H1 (cell line): Measurements from ENCODE around the gene GPR162. TPM values are rescaled to one million over a fixed set of nuclear protein-coding genes. Genes with fewer than 3 reads are reported as not detected.
A peak's percentile ranks its signal among the peaks of the same experiment; 100 is the strongest.

Experiments used
- ATF2 ChIP-seq: IDR thresholded peaks from 2 replicates; pipeline ENCODE4 v1.6.1; 2012; ENCODE audit warnings: low read length, inconsistent platforms
- EZH2 ChIP-seq: fragments of 200-600 bp; sonication (generic); IDR thresholded peaks from 2 replicates; pipeline ENCODE4 v1.7.1; 2012; ENCODE audit warnings: low read depth, mild to moderate bottlenecking, moderate library complexity, low read length, inconsistent platforms; ENCODE audit not compliant: severe bottlenecking
- MAX ChIP-seq: IDR thresholded peaks from 2 replicates; pipeline ENCODE4 v1.6.1; 2012; ENCODE audit warnings: inconsistent platforms
- TEAD4 ChIP-seq: IDR thresholded peaks from 2 replicates; pipeline ENCODE4 v1.6.1; 2012; ENCODE audit warnings: low read depth, low read length, inconsistent platforms, mixed read lengths
- polyA plus RNA-seq, 7 experiments: library from polyadenylated mRNA; depleted of rRNA in 3 of 7; stranded (reverse) in 5 of 7; unstranded in 2 of 7; fragments of >200 nt in 5 of 7; fragments of 200-250 nt in 2 of 7; gene quantifications; 1 replicate in 5 of 7; 2 replicates in 1 of 7; 4 replicates in 1 of 7; pipeline versions ENCODE4 v1.2.1 to v1.2.3, GENCODE V29; 2011 to 2013; ENCODE audit warnings: missing spikeins in 2 of 7, mixed read lengths in 2 of 7
- total RNA-seq: library from RNA; stranded (reverse); fragmentation: NEBNext Ultra II Directional; extraction: Animal tissue kit (Norgen Biotek cat#: 25700); gene quantifications from 2 replicates; pipeline ENCODE4 v1.2.1, GENCODE V29; 2021
- TF ChIP-seq, protein P1 (sequence below): fragments of 300-600 bp; sonication (generic); IDR thresholded peaks from 2 replicates; pipeline ENCODE4 v1.7.1; 2012; ENCODE audit warnings: low read length, moderate library complexity, mild to moderate bottlenecking, inconsistent platforms; ENCODE audit not compliant: insufficient replicate concordance
- TF ChIP-seq, protein P2 (sequence below): IDR thresholded peaks from 2 replicates; pipeline ENCODE4 v1.6.1; 2011; ENCODE audit warnings: low read length, improper control_type of control experiment

GPR162 gene
- total and polyA plus RNA-seq, 2 of the 8 experiments (the other 6 are each of a cell fraction or from before 2014, with no cell fraction given) = 7.3 to 8.8 TPM

- TF ChIP-seq, protein P1, sequence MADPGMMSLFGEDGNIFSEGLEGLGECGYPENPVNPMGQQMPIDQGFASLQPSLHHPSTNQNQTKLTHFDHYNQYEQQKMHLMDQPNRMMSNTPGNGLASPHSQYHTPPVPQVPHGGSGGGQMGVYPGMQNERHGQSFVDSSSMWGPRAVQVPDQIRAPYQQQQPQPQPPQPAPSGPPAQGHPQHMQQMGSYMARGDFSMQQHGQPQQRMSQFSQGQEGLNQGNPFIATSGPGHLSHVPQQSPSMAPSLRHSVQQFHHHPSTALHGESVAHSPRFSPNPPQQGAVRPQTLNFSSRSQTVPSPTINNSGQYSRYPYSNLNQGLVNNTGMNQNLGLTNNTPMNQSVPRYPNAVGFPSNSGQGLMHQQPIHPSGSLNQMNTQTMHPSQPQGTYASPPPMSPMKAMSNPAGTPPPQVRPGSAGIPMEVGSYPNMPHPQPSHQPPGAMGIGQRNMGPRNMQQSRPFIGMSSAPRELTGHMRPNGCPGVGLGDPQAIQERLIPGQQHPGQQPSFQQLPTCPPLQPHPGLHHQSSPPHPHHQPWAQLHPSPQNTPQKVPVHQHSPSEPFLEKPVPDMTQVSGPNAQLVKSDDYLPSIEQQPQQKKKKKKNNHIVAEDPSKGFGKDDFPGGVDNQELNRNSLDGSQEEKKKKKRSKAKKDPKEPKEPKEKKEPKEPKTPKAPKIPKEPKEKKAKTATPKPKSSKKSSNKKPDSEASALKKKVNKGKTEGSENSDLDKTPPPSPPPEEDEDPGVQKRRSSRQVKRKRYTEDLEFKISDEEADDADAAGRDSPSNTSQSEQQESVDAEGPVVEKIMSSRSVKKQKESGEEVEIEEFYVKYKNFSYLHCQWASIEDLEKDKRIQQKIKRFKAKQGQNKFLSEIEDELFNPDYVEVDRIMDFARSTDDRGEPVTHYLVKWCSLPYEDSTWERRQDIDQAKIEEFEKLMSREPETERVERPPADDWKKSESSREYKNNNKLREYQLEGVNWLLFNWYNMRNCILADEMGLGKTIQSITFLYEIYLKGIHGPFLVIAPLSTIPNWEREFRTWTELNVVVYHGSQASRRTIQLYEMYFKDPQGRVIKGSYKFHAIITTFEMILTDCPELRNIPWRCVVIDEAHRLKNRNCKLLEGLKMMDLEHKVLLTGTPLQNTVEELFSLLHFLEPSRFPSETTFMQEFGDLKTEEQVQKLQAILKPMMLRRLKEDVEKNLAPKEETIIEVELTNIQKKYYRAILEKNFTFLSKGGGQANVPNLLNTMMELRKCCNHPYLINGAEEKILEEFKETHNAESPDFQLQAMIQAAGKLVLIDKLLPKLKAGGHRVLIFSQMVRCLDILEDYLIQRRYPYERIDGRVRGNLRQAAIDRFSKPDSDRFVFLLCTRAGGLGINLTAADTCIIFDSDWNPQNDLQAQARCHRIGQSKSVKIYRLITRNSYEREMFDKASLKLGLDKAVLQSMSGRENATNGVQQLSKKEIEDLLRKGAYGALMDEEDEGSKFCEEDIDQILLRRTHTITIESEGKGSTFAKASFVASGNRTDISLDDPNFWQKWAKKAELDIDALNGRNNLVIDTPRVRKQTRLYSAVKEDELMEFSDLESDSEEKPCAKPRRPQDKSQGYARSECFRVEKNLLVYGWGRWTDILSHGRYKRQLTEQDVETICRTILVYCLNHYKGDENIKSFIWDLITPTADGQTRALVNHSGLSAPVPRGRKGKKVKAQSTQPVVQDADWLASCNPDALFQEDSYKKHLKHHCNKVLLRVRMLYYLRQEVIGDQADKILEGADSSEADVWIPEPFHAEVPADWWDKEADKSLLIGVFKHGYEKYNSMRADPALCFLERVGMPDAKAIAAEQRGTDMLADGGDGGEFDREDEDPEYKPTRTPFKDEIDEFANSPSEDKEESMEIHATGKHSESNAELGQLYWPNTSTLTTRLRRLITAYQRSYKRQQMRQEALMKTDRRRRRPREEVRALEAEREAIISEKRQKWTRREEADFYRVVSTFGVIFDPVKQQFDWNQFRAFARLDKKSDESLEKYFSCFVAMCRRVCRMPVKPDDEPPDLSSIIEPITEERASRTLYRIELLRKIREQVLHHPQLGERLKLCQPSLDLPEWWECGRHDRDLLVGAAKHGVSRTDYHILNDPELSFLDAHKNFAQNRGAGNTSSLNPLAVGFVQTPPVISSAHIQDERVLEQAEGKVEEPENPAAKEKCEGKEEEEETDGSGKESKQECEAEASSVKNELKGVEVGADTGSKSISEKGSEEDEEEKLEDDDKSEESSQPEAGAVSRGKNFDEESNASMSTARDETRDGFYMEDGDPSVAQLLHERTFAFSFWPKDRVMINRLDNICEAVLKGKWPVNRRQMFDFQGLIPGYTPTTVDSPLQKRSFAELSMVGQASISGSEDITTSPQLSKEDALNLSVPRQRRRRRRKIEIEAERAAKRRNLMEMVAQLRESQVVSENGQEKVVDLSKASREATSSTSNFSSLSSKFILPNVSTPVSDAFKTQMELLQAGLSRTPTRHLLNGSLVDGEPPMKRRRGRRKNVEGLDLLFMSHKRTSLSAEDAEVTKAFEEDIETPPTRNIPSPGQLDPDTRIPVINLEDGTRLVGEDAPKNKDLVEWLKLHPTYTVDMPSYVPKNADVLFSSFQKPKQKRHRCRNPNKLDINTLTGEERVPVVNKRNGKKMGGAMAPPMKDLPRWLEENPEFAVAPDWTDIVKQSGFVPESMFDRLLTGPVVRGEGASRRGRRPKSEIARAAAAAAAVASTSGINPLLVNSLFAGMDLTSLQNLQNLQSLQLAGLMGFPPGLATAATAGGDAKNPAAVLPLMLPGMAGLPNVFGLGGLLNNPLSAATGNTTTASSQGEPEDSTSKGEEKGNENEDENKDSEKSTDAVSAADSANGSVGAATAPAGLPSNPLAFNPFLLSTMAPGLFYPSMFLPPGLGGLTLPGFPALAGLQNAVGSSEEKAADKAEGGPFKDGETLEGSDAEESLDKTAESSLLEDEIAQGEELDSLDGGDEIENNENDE = no peak
- TF ChIP-seq ATF2 (peak; percentile 66; the same call in 1 of the 2 replicates), MAX (peak; percentile 84), EZH2 (no peak), TEAD4 (peak; percentile 27; the same call in 1 of the 2 replicates)
- TF ChIP-seq, protein P2, sequence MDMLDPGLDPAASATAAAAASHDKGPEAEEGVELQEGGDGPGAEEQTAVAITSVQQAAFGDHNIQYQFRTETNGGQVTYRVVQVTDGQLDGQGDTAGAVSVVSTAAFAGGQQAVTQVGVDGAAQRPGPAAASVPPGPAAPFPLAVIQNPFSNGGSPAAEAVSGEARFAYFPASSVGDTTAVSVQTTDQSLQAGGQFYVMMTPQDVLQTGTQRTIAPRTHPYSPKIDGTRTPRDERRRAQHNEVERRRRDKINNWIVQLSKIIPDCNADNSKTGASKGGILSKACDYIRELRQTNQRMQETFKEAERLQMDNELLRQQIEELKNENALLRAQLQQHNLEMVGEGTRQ = no peak
Measured at GRCh38 chr12:6851153-6851920, 29.7 kb downstream of the GPR162 start, which contains the start of gene CDCA3 (continued).
